K562 (cell line): ENCODE results near the gene CCR5AS.

Experiments
- ASH1L ChIP-seq: fragments of 450-650 bp; IDR thresholded peaks from 2 replicates; pipeline ENCODE4 v1.6.1; 2018; ENCODE audit warnings: borderline replicate concordance, mild to moderate bottlenecking, low read depth; ENCODE audit not compliant: partially characterized antibody
- HDAC6 ChIP-seq: IDR thresholded peaks from 2 replicates; pipeline ENCODE4 v1.6.1; 2012; ENCODE audit warnings: low read depth, mild to moderate bottlenecking, control low read depth, inconsistent platforms, low read length, moderate library complexity
- ID3 ChIP-seq, 2 experiments: fragments of 250-450 bp in 1 of 2; fragments of 450-650 bp in 1 of 2; sonication (Bioruptor Pico) in 1 of 2; IDR thresholded peaks; 2 replicates each; pipeline versions ENCODE4 v1.6.1 to v1.8.0; 2016 to 2021; ENCODE audit warnings: mild to moderate bottlenecking in 2 of 2, moderate library complexity in 2 of 2, missing compliant biosample characterization in 1 of 2, missing genetic modification characterization in 1 of 2
- IRF1 ChIP-seq: sonication (generic); formaldehyde crosslinking; IDR thresholded peaks from 2 replicates; pipeline ENCODE4 v1.8.0; 2022; ENCODE audit warnings: missing genetic modification reagents, mild to moderate bottlenecking, borderline replicate concordance
- LARP7 ChIP-seq: fragments of 450-650 bp; IDR thresholded peaks from 2 replicates; pipeline ENCODE4 v1.6.1; 2016
- NFYB ChIP-seq: IDR thresholded peaks from 2 replicates; pipeline ENCODE4 v1.6.1; 2011; ENCODE audit warnings: mild to moderate bottlenecking, moderate library complexity; ENCODE audit not compliant: insufficient read length; ENCODE audit errors: extremely low read depth
- PHB ChIP-seq: fragments of 250-450 bp; sonication (Bioruptor Pico); IDR thresholded peaks from 2 replicates; pipeline ENCODE4 v1.5.0; 2021
- PHB2 ChIP-seq: fragments of 450-650 bp; IDR thresholded peaks from 2 replicates; pipeline ENCODE4 v1.6.1; 2017; ENCODE audit warnings: low read depth
- PKNOX1 ChIP-seq: fragments of 450-650 bp; IDR thresholded peaks from 2 replicates; pipeline ENCODE4 v1.6.1; 2016
- RBM25 ChIP-seq: fragments of 200-400 bp; formaldehyde crosslinking; IDR thresholded peaks from 2 replicates; pipeline ENCODE4 v1.6.1; 2018; ENCODE audit warnings: low read length, low read depth, moderate library complexity; ENCODE audit not compliant: severe bottlenecking
- RERE ChIP-seq: sonication (generic); formaldehyde crosslinking; IDR thresholded peaks from 2 replicates; pipeline ENCODE4 v1.8.0; 2023; ENCODE audit warnings: missing genetic modification reagents, mild to moderate bottlenecking, borderline replicate concordance
- U2AF2 ChIP-seq: fragments of 200-400 bp; formaldehyde crosslinking; optimal IDR thresholded peaks from 2 replicates; pipeline ENCODE3; 2017; ENCODE audit warnings: low read depth, mild to moderate bottlenecking, low read length
- ZNF224 ChIP-seq: sonication (generic); formaldehyde crosslinking; IDR thresholded peaks from 2 replicates; pipeline ENCODE4 v1.8.0; 2022; ENCODE audit warnings: mild to moderate bottlenecking, missing genetic modification reagents
- ZNF668 ChIP-seq: fragments of 250-450 bp; sonication (Bioruptor Pico); IDR thresholded peaks from 2 replicates; pipeline ENCODE4 v1.8.0; 2022; ENCODE audit warnings: mild to moderate bottlenecking, inconsistent platforms
- ZZZ3 ChIP-seq: fragments of 450-650 bp; IDR thresholded peaks from 2 replicates; pipeline ENCODE4 v1.6.1; 2016; ENCODE audit warnings: antibody characterized with exemption, mild to moderate bottlenecking, moderate library complexity
- TF ChIP-seq, protein P1 (sequence below): fragments of 250-450 bp; sonication (Bioruptor Pico); IDR thresholded peaks from 2 replicates; pipeline ENCODE4 v1.4.0; 2020; ENCODE audit warnings: mild to moderate bottlenecking, moderate library complexity

CCR5AS gene

DNA sequence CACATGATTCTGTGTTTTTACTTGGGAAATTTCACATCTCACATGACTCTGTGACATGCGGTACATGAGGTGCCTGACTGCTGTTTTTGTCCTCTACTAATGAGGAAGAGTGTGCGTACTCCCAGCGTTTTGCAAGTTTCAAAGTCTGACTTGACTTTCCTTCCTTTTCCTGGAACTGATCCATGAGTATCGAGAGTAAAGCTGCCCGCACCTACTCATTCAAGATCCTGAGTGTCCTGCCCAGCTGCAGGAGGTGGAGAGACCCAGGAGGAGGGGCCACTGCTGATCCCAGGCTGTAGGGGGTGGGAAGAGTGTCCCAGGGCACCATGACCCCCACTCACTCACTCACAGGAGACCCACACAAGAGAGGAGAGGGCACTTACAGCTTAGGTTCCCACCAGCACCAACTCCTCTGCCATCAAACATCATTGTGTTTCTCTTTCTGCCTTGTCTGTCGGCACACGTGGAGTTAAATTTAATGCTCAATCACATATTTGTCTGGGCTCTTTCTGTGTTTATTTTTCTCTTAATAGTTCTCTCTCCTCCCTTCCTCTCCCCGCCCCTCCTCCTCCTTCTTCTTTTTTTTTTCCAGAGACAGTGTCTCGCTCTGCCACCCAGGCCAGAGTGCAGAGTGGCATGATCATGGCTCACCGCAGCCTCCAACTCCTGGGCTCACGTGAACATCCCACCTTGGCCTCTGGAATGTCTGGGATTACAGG, 1.4 kb downstream of the CCR5AS start (continued):
- TF ChIP-seq ZNF668 (CRISPR knock-in tag) (no peak), NFYB (no peak), LARP7 (0 out of 2 replicates have a peak, but pooled peaks have one; percentile 26), PHB (CRISPR knock-in tag) (no peak), ZNF224 (CRISPR knock-in tag) (no peak), U2AF2 (no peak), RBM25 (no peak), PHB2 (no peak), IRF1 (CRISPR knock-in tag) (no peak), RERE (no peak), ASH1L (no peak), HDAC6 (no peak), ZZZ3 (no peak), PKNOX1 (no peak), ID3 (CRISPR knock-in tag; IDR thresholded peaks at IDR 0.05) (no peak), ID3 (tag; IDR thresholded peaks at IDR 0.05) (no peak)
- TF ChIP-seq, protein P1, sequence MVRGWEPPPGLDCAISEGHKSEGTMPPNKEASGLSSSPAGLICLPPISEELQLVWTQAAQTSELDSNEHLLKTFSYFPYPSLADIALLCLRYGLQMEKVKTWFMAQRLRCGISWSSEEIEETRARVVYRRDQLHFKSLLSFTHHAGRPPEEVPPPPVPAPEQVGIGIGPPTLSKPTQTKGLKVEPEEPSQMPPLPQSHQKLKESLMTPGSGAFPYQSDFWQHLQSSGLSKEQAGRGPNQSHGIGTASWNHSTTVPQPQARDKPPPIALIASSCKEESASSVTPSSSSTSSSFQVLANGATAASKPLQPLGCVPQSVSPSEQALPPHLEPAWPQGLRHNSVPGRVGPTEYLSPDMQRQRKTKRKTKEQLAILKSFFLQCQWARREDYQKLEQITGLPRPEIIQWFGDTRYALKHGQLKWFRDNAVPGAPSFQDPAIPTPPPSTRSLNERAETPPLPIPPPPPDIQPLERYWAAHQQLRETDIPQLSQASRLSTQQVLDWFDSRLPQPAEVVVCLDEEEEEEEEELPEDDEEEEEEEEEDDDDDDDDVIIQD (CRISPR knock-in tag) = no peak
